HG02678 (cell line): ENCODE measurements around the gene PLCD1.
A peak's percentile ranks its signal among the peaks of the same experiment; 100 is the strongest.
"Not testable (repeated sequence)": the region's sequence is repeated elsewhere in the genome, so short reads cannot be mapped to it uniquely, and the experiment has no call there.

ENCODE experiments used
- ATAC-seq: cut with Tn5 transposase; IDR thresholded peaks from one replicate; pipeline ENCODE4 v1.9.1; 2021; ENCODE audit warnings: mild to moderate bottlenecking, moderate library complexity; ENCODE audit not compliant: unreplicated experiment

PLCD1 gene

GRCh38 chr3:38029400-38030125 is at the start of gene PLCD1:
Gene PLCD1 (minus strand): TSS chr3:38029642. CDS start chr3:38029539, 103 bp downstream.
- no peak for ATAC-seq

GRCh38 chr3:38077073-38077472 is 47.6 kb upstream of the PLCD1 start:
- ATAC-seq: not testable (repeated sequence)

- ATAC-seq: no peak
Measured at GRCh38 chr3:38070013-38070412, 40.6 kb upstream of the PLCD1 start.

- no peak for ATAC-seq
Measured at GRCh38 chr3:38067508-38068233, 38.2 kb upstream of the PLCD1 start.

GRCh38 chr3:38064453-38064852 is 35.0 kb upstream of the PLCD1 start:
- ATAC-seq: not testable (repeated sequence)

- ATAC-seq: no peak
Measured at GRCh38 chr3:38062809-38063208, 33.4 kb upstream of the PLCD1 start.

GRCh38 chr3:38059591-38059990 is 30.1 kb upstream of the PLCD1 start:
- no peak for ATAC-seq

GRCh38 chr3:38059148-38059547 is 29.7 kb upstream of the PLCD1 start:
- no peak for ATAC-seq

GRCh38 chr3:38054499-38055001 is 25.1 kb upstream of the PLCD1 start:
- ATAC-seq: no peak

GRCh38 chr3:38053813-38054498 is 24.5 kb upstream of the PLCD1 start:
- not testable (repeated sequence) for ATAC-seq

- not testable (repeated sequence) for ATAC-seq
Measured at GRCh38 chr3:38053286-38053685, 23.8 kb upstream of the PLCD1 start.

- no peak for ATAC-seq
Measured at GRCh38 chr3:38051131-38051530, 21.7 kb upstream of the PLCD1 start.

GRCh38 chr3:38049358-38050126 is 20.1 kb upstream of the PLCD1 start:
- no peak for ATAC-seq

GRCh38 chr3:38047896-38048295 is 18.5 kb upstream of the PLCD1 start:
- ATAC-seq: no peak

GRCh38 chr3:38046821-38047220 is 17.4 kb upstream of the PLCD1 start:
- ATAC-seq: no peak

GRCh38 chr3:38046027-38046426 is 16.6 kb upstream of the PLCD1 start:
- no peak for ATAC-seq

- ATAC-seq: no peak
Measured at GRCh38 chr3:38043486-38043885, 14.0 kb upstream of the PLCD1 start.

- no peak for ATAC-seq
Measured at GRCh38 chr3:38040401-38040800, 11.0 kb upstream of the PLCD1 start.

- peak; percentile 59 for ATAC-seq
Measured at GRCh38 chr3:38039899-38040261, 10.4 kb upstream of the PLCD1 start.

- ATAC-seq: peak; percentile 87
Measured at GRCh38 chr3:38039101-38039898, 9.9 kb upstream of the PLCD1 start, which contains the start of gene DLEC1. Gene DLEC1 (plus strand): TSS chr3:38039208. CDS start chr3:38039226, 18 bp downstream.
